GM19025 (cell line): Measurements from ENCODE around the gene COX14.
"Not testable (repeated sequence)": the region's sequence is repeated elsewhere in the genome, so short reads cannot be mapped to it uniquely, and the experiment has no call there.

Experiments used
- ATAC-seq: cut with Tn5 transposase; IDR thresholded peaks from one replicate; pipeline ENCODE4 v1.9.1; 2021; ENCODE audit warnings: mild to moderate bottlenecking, low read depth, moderate library complexity; ENCODE audit not compliant: unreplicated experiment

COX14 gene

DNA sequence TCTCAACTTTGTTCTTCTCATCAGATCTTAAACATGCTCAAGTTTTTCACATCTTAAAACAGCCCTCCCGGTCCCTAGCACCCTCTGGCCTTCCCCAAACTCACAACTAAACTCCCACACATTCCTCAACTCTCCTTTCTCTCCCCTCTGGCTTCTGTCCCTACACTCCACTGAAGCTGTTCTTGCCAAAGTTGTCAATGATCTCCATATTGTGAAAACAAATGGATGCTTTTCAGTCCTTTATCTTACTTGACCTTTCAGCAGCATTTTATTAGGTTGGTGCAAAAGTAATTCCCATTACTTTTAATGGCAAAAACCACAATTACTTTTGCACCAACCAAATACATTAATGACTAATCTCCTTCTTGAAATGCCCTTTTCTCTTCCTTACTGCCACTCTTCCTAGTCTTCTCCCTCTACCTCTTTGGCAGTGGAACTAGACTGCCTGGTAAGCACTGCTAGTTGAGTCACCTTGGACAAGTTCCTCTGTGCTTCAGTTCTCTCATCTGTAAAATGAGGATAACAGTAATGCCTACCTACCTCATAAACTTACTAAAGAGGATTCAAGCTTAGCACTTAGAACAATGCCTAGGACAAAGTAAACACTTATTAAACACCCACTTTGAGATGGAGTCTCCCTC, 39.1 kb downstream of the COX14 start:
- ATAC-seq: no peak

DNA sequence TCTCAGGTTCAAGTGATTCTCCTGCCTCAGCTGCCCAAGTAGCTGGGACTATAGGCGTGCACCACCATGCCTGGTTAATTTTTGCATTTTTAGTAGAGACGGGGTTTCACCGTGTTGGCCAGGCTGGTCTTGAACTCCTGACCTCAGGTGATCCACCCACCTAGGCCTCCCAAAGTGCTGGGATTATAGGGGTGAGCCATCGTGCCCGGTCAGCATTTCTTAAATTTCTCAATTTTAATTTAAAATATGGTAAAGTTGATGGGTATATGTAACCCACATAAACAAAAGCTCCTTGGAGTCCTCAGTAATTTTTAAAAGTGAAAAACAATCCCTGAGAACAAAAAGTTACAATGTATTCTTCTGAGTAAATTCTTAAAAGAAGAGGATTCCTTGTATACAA, 42.9 kb downstream of the COX14 start:
- ATAC-seq: not testable (repeated sequence)

DNA sequence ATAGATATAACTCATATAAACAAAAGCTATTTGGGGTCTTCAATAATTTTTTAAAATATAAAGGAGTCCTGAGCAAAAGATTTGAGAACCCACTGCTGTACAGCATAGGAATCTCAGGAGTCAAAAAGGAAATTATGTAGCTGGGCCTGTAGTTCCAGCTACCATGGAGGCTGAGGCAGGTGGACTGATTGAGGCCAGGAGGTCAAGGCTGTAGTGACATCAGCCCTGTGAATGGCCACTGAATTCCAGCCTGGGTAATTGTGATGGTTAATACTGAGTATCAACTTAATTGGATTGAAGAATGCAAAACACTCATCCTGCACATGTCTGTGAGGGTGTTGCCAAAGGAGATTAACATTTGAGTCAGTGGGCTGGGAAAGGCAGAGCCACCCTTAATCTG, 44.6 kb downstream of the COX14 start:
- no peak for ATAC-seq

DNA sequence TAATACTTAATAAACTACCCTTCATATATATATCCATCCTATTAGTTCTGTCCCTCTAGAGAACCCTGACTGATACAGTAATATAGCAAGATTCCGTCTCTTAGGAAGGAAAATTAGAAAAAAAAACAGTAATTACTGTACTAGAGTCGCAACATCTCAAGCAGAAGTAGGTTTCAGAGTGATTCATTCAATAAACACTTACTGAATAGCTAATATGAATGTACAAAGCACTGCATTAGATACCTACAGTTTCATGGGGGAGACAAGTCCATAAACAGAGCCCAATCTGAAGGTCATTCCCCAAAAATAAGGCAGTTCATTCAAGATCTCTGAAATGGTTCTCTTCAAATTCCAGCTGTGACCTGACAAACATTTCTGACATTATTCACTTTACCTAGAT, 45.2 kb downstream of the COX14 start:
- ATAC-seq: no peak

DNA sequence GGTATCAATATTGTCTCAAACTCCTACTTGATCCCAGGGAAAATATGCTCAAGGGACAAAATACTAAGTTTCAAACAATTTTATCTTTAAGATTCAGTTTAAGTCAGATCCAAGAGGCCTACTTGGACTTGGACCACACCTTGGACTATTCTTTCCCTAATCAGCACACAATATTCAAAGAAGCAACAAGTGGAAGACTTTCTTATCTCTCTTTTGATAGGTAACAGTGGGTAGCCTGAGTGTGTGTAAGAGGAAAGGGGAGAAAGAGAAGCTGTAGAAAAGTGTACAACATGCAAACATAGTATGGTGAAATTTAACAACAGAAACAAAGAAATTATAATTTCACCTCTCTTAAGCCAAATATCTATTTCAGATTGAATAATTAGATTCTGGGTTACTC, 48.6 kb downstream of the COX14 start:
- ATAC-seq: no peak

DNA sequence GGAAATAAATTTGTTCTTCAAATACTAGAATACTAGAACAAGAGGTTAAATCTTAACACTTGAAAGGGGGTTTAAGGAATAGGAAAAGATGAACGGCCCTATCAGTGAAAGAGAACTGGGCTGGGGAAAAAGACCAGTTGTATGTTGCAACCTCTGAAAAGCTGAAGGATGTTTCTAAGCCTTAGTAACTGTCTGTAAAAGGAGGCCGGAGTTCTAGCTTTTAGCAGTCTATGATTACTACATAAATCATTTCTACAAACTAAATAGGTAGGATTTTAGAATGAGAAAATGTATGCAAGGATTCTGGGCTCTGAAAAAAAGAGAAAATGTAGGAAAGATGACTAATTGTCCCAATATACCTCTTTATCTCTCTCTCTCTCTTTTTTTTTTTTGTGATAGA, 50.2 kb downstream of the COX14 start:
- ATAC-seq: no peak

DNA sequence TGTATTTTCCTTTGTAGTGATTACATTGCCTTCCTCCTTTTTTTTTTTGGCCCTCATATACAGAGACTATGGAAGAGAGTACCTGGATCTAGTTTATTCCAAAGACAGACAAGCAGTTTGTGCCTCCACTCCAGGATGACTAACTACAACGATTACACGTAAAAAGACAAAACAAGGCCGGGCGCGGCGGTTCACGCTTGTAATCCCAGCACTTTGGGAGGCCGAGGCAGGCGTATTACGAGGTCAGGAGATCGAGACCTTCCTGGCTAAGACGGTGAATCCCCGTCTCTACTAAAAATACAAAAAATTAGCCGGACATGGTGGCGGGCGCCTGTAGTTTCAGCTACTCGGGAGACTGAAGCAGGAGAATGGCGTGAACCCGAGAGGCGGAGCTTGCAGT, 52.9 kb downstream of the COX14 start:
- ATAC-seq: no peak

DNA sequence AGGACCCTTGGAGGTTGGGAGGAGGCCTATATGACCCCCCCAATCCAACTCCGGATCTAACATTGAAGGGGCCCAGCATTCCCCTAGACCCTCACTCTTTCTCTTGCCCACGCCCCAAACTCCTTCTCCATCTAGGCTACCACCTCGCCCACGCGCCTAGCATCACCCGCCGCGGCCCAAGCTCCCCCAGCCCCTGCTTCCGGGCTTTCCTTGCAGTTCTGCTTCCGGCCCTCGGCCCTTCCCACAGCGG, 54.7 kb downstream of the COX14 start:
- peak; percentile 24 for ATAC-seq

DNA sequence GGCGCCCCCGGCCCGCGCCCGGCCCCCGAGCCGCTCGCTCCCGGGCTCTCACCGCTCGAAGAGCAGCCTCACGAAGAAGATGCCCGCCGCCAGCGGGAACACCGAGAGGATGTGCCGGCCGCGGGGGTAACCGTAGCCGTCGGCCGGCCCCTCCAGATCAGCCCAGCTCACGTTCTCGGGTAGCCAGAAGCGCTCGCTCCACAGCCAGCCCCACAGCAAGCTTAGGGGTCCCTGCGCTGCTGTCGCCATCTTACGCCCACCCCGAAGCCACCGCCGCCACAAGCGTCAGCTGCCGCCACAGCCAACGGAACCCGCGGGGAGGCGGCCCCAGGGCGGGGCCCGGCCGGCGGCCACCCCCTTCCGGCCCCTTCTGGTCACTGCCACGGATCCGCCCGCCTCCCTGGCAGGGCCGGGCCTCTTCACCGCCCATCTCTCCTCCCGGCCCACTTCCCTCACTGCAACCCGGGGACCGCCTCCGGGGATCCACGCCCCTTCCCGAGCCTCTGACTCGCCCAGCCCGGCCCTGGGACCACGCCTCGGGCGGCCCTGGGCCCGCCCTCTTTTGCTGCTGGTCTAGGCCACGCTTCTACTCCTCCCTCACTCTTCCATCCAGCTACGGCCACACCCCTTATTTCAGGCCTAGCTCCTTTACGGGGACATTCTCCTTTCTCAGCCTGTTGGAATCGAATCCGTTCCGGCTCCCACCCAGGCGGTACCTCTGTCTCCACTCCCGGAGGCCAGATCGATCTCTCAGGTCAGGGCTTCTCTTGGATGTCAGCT, 55.2 kb downstream of the COX14 start, which contains the start of gene CERS5:
Gene CERS5, minus strand, starts transcription at position 321 of the 780 bp plus-strand sequence. Its CDS starts 72 bp downstream, at position 249.
- peak; percentile 98 for ATAC-seq
